GM18861 (cell line): ENCODE data around the gene C10orf90.

ENCODE experiments used
- ATAC-seq: cut with Tn5 transposase; IDR thresholded peaks from one replicate; pipeline ENCODE4 v1.9.1; 2021; ENCODE audit not compliant: unreplicated experiment

C10orf90 gene

DNA sequence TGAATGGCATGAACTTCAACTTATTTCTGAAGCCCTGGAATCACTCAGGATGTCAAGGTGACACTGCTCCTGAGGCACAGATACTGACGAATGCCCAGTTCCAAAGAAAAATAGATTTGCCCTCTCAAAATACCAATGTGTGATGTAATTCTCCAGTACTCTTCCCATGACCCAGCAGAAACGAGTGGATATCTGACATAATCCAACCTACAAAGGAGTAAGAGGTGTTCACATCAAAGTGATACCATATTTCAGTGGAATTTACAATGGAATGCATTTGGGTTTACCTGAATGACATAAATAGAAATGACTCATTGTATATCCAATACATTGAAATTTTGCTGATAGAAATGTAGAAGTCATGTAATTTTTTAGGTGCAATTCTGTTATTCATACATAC is 161.3 kb downstream of the C10orf90 start:
- ATAC-seq, result no peak

GRCh38 chr10:126508535-126509040 is 161.9 kb downstream of the C10orf90 start:
- no peak for ATAC-seq

- ATAC-seq, result no peak
Measured at GRCh38 chr10:126504761-126505112, 165.8 kb downstream of the C10orf90 start.

GRCh38 chr10:126504063-126504760 is 166.3 kb downstream of the C10orf90 start:
- no peak for ATAC-seq

GRCh38 chr10:126503392-126504062 is 167.0 kb downstream of the C10orf90 start:
- no peak for ATAC-seq

DNA sequence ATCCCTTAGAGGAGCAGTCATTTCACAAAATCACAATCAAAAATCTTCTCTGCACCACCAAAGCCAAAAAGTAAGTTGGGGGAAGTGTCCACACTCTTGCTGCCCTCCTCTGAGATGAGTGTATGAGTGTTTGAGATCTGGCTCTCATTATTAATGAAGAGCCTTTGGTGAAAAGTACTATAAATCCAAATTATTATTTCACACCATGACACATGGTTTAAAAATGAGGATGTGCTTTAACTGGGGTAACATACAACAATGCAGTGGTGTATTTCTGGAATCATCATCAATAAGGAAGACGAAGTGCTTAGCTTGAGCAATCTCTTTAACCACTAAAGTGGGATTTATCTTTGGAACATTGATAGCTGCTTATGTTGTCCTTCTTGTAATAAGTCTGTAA is 168.1 kb downstream of the C10orf90 start:
- no peak for ATAC-seq

DNA sequence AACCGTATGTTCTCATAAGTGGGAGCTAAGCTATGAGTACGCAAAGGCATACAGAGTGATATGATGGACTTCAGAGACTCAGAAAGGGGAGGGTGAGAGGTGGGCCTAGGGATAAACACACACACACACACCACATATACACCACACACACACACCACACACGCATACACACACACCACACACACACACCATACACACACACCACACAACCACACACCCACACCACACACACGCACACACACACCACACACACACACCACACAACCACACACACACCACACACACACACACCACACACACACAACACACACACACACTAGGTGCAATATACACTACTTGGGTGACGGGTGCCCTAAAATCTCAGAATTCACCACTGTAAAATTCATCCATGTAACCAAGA is 168.7 kb downstream of the C10orf90 start:
- ATAC-seq, result no peak

- no peak for ATAC-seq
Measured at GRCh38 chr10:126500866-126501265, 169.6 kb downstream of the C10orf90 start.

DNA sequence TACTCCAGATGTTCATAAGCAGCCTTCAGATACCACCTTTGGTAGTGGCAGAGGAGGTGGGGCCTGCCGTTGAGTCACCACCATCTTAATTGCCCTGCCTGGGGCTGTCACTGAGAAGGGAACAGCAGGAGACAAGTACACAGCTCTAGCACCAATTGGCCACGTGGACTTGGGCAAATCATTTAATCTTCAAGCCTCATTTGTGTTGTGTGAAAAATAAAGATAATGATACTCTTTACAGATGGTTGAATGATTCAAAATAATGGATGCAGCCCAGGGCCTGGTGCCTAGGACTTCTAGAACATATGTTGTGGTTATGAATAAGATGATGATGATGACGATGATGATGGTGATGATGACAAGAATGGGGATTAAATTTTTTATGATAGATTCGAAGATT is 170.3 kb downstream of the C10orf90 start:
- no peak for ATAC-seq

DNA sequence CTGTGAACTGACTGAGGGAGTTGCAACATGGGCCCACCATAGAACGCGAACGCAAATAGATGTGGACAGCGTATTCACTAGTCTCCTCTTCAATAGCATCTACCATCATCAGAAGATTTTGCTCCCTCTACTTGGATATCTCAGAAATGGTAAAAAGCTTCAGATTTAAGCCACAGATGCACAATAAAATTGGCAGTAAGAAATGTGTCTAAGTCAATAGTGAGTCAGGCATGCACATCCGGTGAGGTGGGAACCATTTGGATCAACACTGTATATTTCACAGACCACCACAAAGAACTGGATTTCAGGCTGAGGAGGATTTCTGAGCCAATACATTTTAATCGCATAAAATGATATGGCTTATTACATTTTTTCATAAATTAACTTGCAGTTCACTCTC is 170.7 kb downstream of the C10orf90 start:
- ATAC-seq, result no peak

- no peak for ATAC-seq
Measured at GRCh38 chr10:126497672-126498071, 172.8 kb downstream of the C10orf90 start.

GRCh38 chr10:126496771-126497545 is 173.5 kb downstream of the C10orf90 start:
- ATAC-seq, result no peak

- no peak for ATAC-seq
Measured at GRCh38 chr10:126491476-126491875, 179.0 kb downstream of the C10orf90 start.

DNA sequence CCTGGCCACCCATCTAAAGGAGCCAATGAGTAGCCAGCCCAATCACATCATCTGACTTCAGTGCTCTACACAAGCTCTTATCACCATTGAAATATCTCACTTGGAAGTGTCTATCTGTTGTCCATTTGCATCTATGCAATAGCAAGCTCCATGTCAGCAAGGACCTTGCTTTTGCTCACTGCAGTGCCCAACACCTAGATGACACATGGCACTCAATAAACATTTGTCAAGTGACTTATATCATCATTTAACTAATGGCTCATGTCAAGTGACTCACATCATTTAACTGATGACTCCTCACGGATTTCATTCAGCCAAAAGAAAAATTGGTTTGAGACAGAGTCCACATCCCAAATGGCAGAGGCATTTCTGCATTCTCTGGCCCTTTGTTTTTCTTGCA is 189.3 kb downstream of the C10orf90 start:
- ATAC-seq, result no peak

DNA sequence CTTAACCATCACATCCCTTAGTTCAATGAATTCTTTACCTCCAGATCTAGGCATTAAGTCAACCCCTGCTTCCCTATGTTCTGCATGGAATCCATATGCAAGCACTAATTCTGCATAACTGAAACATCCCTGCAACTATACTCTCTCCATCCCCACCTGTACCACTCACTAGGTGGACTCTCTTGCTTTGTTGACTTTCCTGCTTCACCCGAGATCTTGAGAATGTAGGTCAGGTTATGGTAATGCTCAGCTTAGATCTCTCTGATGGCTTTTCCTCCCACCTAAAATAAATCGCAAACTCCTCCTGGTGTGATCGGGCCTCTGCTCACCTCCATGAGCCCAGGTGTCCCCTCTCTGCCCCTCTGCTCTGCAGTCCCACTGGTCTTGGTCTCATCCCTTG is 189.8 kb downstream of the C10orf90 start:
- ATAC-seq, result no peak

- no peak for ATAC-seq
Measured at GRCh38 chr10:126479280-126479895, 191.1 kb downstream of the C10orf90 start.

DNA sequence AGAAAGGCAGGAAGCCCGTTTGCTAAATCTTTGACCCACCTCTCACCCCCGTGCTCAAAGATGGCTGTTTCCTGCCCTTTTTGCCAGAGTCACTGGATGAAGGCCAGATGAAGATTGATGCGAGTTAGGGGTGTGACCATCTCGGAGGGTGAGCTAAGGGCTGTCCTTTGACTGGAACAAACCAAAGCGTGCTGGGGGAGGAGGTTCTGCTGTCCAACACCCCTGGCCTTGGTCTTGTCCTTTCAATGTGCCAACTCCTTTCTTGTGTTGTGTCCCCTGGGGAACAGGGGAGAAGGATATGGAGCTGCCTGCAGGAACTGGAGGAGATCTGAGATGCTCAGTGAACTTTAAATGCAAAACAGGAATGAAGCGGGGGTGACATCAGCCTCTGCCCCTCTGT is 191.9 kb downstream of the C10orf90 start:
- ATAC-seq, result no peak

DNA sequence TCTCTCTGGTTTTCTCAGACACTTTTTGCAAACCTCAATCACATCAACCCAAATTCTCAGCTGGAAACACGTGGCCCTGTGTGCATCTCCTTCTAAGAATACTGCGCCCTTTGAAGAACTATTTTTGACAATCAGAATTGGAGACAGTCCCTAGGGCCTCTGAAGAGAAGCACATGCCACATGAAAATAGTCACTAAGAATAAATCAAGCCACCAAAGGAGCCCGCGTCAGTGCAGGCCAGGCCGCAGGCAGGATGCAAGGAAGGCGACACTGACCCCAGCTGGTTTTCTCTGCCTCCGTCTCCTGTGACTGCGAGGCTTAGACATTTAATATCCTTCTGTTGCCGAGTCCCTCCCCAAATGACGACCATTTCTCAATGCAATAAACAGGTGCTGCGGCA is 194.2 kb downstream of the C10orf90 start:
- no peak for ATAC-seq

DNA sequence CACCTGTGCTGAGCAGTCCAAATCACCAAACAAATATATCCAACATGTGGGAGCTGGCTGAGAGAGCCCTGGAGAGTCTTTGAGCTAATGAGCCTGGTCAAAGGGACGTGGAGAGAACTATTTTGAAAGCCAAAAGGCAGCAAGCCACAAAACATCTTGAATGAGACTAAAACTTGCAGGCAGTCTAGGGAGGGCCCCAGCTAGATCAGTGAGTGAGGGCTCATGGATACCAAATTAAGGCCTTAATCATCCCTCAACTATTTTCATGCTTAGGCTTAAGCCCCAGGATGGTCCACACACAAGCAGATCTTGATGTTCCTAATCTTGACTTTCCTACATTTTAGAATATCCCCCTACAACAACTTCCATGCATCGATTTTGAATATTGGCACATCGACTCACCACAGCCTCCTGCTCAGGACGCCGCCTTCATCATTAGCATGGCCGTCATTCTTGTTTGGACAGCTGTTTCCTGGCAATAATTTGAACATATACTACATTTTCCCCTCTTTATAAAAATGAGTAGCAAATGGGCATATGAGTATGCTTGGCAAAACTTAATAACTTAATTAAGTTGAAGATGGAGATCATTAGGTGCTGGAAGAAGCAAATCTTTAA is 195.3 kb downstream of the C10orf90 start:
- no peak for ATAC-seq

GRCh38 chr10:126474031-126474430 is 196.5 kb downstream of the C10orf90 start:
- no peak for ATAC-seq

DNA sequence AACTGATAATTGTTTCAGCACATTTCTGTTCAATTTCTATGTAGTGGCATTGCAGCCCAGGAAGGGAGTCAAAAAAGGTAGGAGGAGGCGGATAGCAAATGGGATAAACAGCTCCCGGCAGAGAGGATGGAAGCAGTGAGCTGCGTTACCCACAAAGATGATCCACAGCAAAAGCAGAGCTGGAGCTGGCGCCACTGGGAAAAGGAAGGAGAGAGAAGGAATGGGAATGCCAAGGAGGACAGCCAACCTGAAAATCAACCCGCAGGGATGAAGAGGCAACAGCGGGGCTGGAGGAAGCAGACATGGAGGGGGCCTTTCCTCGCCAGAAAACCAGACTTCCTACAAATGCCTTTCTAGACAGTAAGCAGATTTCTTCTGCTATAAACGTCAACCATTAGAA is 199.5 kb downstream of the C10orf90 start:
- ATAC-seq, result no peak
